Measurements from ENCODE around the gene KRT72.

DNA sequence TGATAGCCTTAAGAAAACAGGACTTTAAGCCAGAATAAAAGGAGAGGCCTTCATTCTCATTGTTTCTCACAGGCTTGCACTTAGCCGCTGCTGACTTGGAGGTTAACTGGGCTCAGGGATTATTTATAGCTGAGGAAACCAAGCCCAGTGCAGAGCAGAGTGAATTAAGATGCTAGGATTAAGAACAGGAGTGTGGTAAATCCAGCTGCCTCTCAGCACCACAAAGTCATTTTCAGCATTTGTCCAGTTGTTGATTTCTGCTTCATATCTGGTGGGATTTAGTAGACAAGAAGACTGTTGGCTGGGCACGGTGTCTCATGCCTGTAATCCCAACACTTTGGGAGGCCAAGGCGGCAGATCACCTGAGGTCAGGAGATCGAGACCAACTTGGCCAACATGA, 31.4 kb upstream of the KRT72 start:
- TF ChIP-seq, protein P1, sequence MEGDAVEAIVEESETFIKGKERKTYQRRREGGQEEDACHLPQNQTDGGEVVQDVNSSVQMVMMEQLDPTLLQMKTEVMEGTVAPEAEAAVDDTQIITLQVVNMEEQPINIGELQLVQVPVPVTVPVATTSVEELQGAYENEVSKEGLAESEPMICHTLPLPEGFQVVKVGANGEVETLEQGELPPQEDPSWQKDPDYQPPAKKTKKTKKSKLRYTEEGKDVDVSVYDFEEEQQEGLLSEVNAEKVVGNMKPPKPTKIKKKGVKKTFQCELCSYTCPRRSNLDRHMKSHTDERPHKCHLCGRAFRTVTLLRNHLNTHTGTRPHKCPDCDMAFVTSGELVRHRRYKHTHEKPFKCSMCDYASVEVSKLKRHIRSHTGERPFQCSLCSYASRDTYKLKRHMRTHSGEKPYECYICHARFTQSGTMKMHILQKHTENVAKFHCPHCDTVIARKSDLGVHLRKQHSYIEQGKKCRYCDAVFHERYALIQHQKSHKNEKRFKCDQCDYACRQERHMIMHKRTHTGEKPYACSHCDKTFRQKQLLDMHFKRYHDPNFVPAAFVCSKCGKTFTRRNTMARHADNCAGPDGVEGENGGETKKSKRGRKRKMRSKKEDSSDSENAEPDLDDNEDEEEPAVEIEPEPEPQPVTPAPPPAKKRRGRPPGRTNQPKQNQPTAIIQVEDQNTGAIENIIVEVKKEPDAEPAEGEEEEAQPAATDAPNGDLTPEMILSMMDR (conservative IDR thresholded peaks at IDR 0.05; ENCODE audit: low read depth in 2 of 2), result no peak
- no peak for TF ChIP-seq CREB1 (CRISPR knock-in tag; IDR thresholded peaks at IDR 0.05; ENCODE audit: low read depth)
- no peak for TF ChIP-seq REST (IDR thresholded peaks at IDR 0.05; ENCODE audit: unreplicated experiment)
- no peak for TF ChIP-seq EZH2 (IDR thresholded peaks at IDR 0.05; ENCODE audit: low read depth, unreplicated experiment)
- no peak for TF ChIP-seq POLR2AphosphoS5 (IDR thresholded peaks at IDR 0.05; ENCODE audit: low read depth)
- TF ChIP-seq EZH2phosphoT487 (IDR thresholded peaks at IDR 0.05; ENCODE audit: unreplicated experiment), result no peak
- TF ChIP-seq JUNB (IDR thresholded peaks at IDR 0.05; ENCODE audit: unreplicated experiment), result no peak
- TF ChIP-seq, protein P2, sequence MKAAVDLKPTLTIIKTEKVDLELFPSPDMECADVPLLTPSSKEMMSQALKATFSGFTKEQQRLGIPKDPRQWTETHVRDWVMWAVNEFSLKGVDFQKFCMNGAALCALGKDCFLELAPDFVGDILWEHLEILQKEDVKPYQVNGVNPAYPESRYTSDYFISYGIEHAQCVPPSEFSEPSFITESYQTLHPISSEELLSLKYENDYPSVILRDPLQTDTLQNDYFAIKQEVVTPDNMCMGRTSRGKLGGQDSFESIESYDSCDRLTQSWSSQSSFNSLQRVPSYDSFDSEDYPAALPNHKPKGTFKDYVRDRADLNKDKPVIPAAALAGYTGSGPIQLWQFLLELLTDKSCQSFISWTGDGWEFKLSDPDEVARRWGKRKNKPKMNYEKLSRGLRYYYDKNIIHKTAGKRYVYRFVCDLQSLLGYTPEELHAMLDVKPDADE (IDR thresholded peaks at IDR 0.05), result no peak
- TF ChIP-seq STAT1 (IDR thresholded peaks at IDR 0.05; ENCODE audit: unreplicated experiment), result no peak
- TF ChIP-seq, protein P3, sequence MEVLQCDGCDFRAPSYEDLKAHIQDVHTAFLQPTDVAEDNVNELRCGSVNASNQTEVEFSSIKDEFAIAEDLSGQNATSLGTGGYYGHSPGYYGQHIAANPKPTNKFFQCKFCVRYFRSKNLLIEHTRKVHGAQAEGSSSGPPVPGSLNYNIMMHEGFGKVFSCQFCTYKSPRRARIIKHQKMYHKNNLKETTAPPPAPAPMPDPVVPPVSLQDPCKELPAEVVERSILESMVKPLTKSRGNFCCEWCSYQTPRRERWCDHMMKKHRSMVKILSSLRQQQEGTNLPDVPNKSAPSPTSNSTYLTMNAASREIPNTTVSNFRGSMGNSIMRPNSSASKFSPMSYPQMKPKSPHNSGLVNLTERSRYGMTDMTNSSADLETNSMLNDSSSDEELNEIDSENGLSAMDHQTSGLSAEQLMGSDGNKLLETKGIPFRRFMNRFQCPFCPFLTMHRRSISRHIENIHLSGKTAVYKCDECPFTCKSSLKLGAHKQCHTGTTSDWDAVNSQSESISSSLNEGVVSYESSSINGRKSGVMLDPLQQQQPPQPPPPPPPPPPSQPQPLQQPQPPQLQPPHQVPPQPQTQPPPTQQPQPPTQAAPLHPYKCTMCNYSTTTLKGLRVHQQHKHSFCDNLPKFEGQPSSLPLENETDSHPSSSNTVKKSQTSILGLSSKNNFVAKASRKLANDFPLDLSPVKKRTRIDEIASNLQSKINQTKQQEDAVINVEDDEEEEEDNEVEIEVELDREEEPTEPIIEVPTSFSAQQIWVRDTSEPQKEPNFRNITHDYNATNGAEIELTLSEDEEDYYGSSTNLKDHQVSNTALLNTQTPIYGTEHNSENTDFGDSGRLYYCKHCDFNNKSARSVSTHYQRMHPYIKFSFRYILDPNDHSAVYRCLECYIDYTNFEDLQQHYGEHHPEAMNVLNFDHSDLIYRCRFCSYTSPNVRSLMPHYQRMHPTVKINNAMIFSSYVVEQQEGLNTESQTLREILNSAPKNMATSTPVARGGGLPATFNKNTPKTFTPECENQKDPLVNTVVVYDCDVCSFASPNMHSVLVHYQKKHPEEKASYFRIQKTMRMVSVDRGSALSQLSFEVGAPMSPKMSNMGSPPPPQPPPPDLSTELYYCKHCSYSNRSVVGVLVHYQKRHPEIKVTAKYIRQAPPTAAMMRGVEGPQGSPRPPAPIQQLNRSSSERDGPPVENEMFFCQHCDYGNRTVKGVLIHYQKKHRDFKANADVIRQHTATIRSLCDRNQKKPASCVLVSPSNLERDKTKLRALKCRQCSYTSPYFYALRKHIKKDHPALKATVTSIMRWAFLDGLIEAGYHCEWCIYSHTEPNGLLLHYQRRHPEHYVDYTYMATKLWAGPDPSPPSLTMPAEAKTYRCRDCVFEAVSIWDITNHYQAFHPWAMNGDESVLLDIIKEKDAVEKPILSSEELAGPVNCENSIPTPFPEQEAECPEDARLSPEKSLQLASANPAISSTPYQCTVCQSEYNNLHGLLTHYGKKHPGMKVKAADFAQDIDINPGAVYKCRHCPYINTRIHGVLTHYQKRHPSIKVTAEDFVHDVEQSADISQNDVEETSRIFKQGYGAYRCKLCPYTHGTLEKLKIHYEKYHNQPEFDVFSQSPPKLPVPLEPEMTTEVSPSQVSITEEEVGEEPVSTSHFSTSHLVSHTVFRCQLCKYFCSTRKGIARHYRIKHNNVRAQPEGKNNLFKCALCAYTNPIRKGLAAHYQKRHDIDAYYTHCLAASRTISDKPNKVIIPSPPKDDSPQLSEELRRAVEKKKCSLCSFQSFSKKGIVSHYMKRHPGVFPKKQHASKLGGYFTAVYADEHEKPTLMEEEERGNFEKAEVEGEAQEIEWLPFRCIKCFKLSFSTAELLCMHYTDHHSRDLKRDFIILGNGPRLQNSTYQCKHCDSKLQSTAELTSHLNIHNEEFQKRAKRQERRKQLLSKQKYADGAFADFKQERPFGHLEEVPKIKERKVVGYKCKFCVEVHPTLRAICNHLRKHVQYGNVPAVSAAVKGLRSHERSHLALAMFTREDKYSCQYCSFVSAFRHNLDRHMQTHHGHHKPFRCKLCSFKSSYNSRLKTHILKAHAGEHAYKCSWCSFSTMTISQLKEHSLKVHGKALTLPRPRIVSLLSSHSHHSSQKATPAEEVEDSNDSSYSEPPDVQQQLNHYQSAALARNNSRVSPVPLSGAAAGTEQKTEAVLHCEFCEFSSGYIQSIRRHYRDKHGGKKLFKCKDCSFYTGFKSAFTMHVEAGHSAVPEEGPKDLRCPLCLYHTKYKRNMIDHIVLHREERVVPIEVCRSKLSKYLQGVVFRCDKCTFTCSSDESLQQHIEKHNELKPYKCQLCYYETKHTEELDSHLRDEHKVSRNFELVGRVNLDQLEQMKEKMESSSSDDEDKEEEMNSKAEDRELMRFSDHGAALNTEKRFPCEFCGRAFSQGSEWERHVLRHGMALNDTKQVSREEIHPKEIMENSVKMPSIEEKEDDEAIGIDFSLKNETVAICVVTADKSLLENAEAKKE (CRISPR knock-in tag; IDR thresholded peaks at IDR 0.05), result no peak
- no peak for TF ChIP-seq ZNF331 (CRISPR knock-in tag; IDR thresholded peaks at IDR 0.05; ENCODE audit: low read depth)

Data from GM23338 (cell line).